Peyer's patch (tissue), 4 donors: ENCODE data around the gene PPP1R8. TPM values are rescaled to one million over a fixed set of nuclear protein-coding genes. Genes with fewer than 3 reads are reported as not detected.
"Not testable (repeated sequence)": the region's sequence is repeated elsewhere in the genome, so short reads cannot be mapped to it uniquely, and the experiment has no call there.

Experiments used
- DNase-seq, 3 donors: peaks; one replicate each; pipeline ENCODE4 v3.0.0-alpha.2; 2017 to 2019
- H3K27ac ChIP-seq, 4 donors: fragments of 200-600 bp; sonication (generic); one replicate each; pipeline ENCODE4 v1.5.1; 2016 to 2019
- H3K27me3 ChIP-seq, 2 donors: fragments of 200-600 bp; sonication (generic); one replicate each; pipeline ENCODE4 v1.5.1; 2019
- H3K36me3 ChIP-seq, 3 donors: fragments of 200-600 bp; sonication (generic); one replicate each; pipeline ENCODE4 v1.5.1; 2016 to 2019
- H3K4me1 ChIP-seq, 4 donors: fragments of 200-600 bp; sonication (generic); one replicate each; pipeline ENCODE4 v1.5.1; 2016 to 2019
- H3K4me3 ChIP-seq, 4 donors: fragments of 200-600 bp; sonication (generic); 1 replicate in 3 of 4; 2 replicates in 1 of 4; pipeline ENCODE4 v1.5.1; 2016 to 2019; ENCODE audit warnings: mild to moderate bottlenecking in 1 of 4
- H3K9me3 ChIP-seq, 4 donors: fragments of 200-600 bp; sonication (generic); one replicate each; pipeline ENCODE4 v1.5.1; 2016 to 2019; ENCODE audit warnings: mild to moderate bottlenecking in 1 of 4
- POLR2A ChIP-seq, 2 donors: fragments of 450-650 bp; IDR thresholded peaks; one replicate each; pipeline ENCODE4 v1.5.1; 2017; ENCODE audit warnings: antibody characterized with exemption in 2 of 2, mild to moderate bottlenecking in 2 of 2, moderate library complexity in 2 of 2
- total RNA-seq, 4 donors: library from RNA; depleted of rRNA; stranded (reverse); fragments of >200 nt; gene quantifications; one replicate each; pipeline ENCODE4 v1.1.0, GENCODE V29; 2016
- TF ChIP-seq, protein P1 (sequence below), 6 experiments: fragments of 450-650 bp in 4 of 6; fragments of 200-600 bp in 2 of 6; sonication (generic) in 1 of 6; IDR thresholded peaks; one replicate each; pipeline ENCODE4 v1.5.1; 2017 to 2019; ENCODE audit warnings: antibody characterized with exemption in 6 of 6, mild to moderate bottlenecking in 3 of 6, moderate library complexity in 1 of 6

PPP1R8 gene
- total RNA-seq, 4 donors from 2014 or later = 19.1 to 82.5 (median 27.0) TPM

DNA sequence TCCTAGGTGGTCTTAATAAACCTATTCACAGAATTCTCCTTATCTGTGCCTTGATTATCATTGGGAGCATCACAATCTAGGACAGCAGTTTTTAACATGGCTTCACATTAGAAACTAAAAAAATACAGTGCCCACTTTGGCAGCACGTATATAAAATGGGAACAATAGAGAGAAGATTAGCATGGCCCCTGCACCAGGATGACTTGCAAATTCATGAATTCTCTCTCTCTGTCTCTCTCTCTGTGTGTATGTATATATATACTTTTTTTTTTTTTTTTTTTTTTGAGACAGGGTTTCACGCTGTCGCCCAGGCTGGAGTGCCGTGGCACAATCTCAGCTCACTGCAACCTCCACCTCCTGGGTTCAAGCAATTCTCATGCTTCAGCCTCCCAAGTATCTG, 6.2 kb upstream of the PPP1R8 start:
- H3K27me3 ChIP-seq = no peaks in the 10 kb centered on the region
- no peak for DNase-seq
- no peak overlapping the region for H3K27ac ChIP-seq
- no peaks in the 10 kb centered on the region for H3K4me1 ChIP-seq
- peaks cover 0 to 24% (median 0%) of the 10 kb centered on the region in 3 donors for H3K36me3 ChIP-seq
- no peaks in the 10 kb centered on the region for H3K9me3 ChIP-seq
- no peak for TF ChIP-seq POLR2A (IDR thresholded peaks at IDR 0.05)
- TF ChIP-seq, protein P1, sequence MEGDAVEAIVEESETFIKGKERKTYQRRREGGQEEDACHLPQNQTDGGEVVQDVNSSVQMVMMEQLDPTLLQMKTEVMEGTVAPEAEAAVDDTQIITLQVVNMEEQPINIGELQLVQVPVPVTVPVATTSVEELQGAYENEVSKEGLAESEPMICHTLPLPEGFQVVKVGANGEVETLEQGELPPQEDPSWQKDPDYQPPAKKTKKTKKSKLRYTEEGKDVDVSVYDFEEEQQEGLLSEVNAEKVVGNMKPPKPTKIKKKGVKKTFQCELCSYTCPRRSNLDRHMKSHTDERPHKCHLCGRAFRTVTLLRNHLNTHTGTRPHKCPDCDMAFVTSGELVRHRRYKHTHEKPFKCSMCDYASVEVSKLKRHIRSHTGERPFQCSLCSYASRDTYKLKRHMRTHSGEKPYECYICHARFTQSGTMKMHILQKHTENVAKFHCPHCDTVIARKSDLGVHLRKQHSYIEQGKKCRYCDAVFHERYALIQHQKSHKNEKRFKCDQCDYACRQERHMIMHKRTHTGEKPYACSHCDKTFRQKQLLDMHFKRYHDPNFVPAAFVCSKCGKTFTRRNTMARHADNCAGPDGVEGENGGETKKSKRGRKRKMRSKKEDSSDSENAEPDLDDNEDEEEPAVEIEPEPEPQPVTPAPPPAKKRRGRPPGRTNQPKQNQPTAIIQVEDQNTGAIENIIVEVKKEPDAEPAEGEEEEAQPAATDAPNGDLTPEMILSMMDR (IDR thresholded peaks at IDR 0.05) = no peak
- no peak overlapping the region for H3K4me3 ChIP-seq

DNA sequence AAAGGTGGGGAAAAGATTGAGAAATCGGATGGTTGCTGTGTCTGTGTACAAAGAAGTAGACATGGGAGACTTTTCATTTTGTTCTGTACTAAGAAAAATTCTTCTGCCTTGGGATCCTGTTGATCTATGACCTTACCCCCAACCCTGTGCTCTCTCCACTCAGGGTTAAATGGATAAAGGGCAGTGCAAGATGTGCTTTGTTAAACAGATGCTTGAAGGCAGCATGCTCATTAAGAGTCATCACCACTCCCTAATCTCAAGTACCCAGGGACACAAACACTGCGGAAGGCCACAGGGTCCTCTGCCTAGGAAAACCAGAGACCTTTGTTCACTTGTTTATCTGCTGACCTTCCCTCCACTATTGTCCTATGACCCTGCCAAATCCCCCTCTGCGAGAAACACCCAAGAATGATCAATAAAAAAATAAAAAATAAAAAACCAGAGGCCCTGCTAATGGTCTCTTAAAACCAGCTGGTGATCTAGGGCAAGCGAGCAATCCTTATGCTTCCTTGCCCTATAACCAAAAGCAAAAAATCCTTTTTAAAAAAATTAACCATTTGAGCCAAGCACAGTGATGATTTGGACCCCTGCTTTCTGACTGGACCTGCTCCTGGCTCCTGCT, 1.1 kb upstream of the PPP1R8 start:
- peaks cover 0 to 18% (median 0%) of the 10 kb centered on the region in 3 donors for H3K36me3 ChIP-seq
- H3K9me3 ChIP-seq, DNase-seq, H3K27me3 ChIP-seq: not testable (repeated sequence)
- peak overlapping the region in 2 of 4 donors; percentile 70 to 90 for H3K4me3 ChIP-seq
- H3K4me1 ChIP-seq = peaks cover 0 to 14% (median 3%) of the 10 kb centered on the region in 4 donors
- peak overlapping the region in 1 of 4 donors; percentile 82 for H3K27ac ChIP-seq

GRCh38 chr1:27831568-27832410, 1.2 kb downstream of the PPP1R8 start:
- peaks cover 0 to 14% (median 3%) of the 10 kb centered on the region in 4 donors for H3K4me1 ChIP-seq
- H3K9me3 ChIP-seq = no peaks in the 10 kb centered on the region
- peak overlapping the region in 1 of 4 donors; percentile 86 for H3K27ac ChIP-seq
- H3K4me3 ChIP-seq = peak overlapping the region; percentile 70 to 90 (median 80)
- TF ChIP-seq, protein P1 (IDR thresholded peaks at IDR 0.05) = no peak
- no peak for TF ChIP-seq POLR2A (IDR thresholded peaks at IDR 0.05)
- DNase-seq = no peak
- no peaks in the 10 kb centered on the region for H3K27me3 ChIP-seq
- peaks cover 0 to 24% (median 0%) of the 10 kb centered on the region in 3 donors for H3K36me3 ChIP-seq

DNA sequence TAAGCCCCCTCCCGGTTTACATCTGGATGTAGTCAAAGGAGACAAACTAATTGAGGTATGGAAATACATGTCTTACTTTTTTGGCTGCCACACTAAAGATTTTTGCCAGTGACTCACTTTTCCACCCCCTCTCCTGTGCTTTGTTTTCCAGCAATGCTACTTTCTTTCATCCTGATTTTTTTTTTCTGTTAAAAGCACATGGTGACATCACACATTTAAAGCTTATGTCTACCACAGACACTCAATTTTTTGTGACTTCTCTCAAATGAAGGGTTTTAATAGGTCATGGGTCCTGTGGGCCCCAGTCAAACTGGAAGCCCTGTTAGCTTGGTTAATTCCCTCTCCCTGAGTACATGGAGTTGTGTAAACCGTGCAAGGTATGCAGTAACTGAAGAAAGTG, 2.2 kb downstream of the PPP1R8 start:
- Histone ChIP-seq H3K36me3 (peaks cover 0 to 29% (median 0%) of the 10 kb centered on the region in 3 donors), H3K4me3 (no peak overlapping the region), H3K27me3 (no peaks in the 10 kb centered on the region), H3K27ac (no peak overlapping the region), H3K4me1 (peaks cover 0 to 14% (median 3%) of the 10 kb centered on the region in 4 donors), H3K9me3 (no peaks in the 10 kb centered on the region)
- TF ChIP-seq, protein P1 (IDR thresholded peaks at IDR 0.05) = no peak
- TF ChIP-seq POLR2A (IDR thresholded peaks at IDR 0.05) = no peak
- no peak for DNase-seq

DNA sequence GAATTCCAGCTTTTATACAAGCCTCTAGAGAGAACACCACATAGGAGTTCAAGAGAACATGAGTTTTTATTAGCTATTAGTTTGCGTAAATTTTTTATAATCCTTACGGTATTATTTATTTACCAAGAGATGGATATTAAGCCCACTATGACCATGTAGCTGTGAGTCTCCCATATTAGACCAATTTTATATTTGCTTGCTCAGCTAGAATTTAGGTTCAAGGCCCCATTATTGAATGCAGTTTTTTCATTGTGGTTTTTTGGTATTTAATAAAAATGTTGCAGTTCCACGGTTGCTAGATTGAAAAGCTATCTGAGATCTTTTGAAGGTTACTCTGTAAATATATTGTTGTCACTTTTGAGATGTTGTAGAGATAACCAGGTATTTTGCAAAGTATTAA, 2.9 kb downstream of the PPP1R8 start:
- H3K9me3 ChIP-seq = no peaks in the 10 kb centered on the region
- H3K27ac ChIP-seq = no peak overlapping the region
- TF ChIP-seq, protein P1 (IDR thresholded peaks at IDR 0.05) = no peak
- TF ChIP-seq POLR2A (IDR thresholded peaks at IDR 0.05) = no peak
- no peaks in the 10 kb centered on the region for H3K27me3 ChIP-seq
- H3K4me1 ChIP-seq = peaks cover 0 to 14% (median 3%) of the 10 kb centered on the region in 4 donors
- H3K36me3 ChIP-seq = peaks cover 0 to 29% (median 0%) of the 10 kb centered on the region in 3 donors
- DNase-seq = no peak
- no peak overlapping the region for H3K4me3 ChIP-seq

GRCh38 chr1:27835046-27835445, 4.5 kb downstream of the PPP1R8 start:
- H3K27ac ChIP-seq = no peak overlapping the region
- H3K9me3 ChIP-seq = no peaks in the 10 kb centered on the region
- H3K36me3 ChIP-seq = peaks cover 0 to 45% (median 0%) of the 10 kb centered on the region in 3 donors
- peaks cover 0 to 14% (median 3%) of the 10 kb centered on the region in 4 donors for H3K4me1 ChIP-seq
- DNase-seq = no peak
- no peak overlapping the region for H3K4me3 ChIP-seq
- no peaks in the 10 kb centered on the region for H3K27me3 ChIP-seq
- no peak for TF ChIP-seq POLR2A (IDR thresholded peaks at IDR 0.05)
- TF ChIP-seq, protein P1 (IDR thresholded peaks at IDR 0.05) = no peak
